ENCODE data around the gene PRKCE. TPM values are rescaled to one million over a fixed set of nuclear protein-coding genes. Genes with fewer than 3 reads are reported as not detected.

Gene PRKCE
- total and polyA plus RNA-seq, 4 donors, result 2.5 to 38.6 (median 5.8) TPM

DNA sequence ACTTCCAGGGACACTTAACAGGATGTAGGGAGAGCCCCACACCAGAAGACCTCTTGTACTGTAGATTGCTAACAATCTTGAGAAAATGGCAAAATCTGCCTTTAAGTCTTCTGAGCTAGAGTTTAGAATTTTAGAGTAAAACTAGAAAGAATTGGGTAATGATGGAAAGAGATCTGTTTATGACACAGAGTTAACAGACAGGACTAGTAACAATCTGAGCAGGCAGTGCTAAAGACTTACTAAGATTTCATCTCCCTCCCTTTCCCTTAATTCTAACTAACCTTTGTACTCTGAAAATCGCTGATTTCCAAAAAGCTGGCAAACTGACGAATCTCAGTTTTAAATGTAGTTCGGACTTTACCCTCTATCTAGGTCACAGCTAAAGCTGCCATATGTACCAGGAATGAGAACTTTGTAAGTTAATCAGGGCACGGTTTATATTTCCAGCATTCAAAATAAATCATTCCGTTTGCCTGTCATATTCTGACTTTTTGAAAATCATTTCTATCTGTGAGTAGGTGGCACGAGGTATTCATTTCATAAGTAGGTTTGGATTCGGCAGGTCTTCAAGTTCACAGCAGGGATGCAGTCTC, 389.2 kb downstream of the PRKCE start (continued):
- TF ChIP-seq, protein P1, sequence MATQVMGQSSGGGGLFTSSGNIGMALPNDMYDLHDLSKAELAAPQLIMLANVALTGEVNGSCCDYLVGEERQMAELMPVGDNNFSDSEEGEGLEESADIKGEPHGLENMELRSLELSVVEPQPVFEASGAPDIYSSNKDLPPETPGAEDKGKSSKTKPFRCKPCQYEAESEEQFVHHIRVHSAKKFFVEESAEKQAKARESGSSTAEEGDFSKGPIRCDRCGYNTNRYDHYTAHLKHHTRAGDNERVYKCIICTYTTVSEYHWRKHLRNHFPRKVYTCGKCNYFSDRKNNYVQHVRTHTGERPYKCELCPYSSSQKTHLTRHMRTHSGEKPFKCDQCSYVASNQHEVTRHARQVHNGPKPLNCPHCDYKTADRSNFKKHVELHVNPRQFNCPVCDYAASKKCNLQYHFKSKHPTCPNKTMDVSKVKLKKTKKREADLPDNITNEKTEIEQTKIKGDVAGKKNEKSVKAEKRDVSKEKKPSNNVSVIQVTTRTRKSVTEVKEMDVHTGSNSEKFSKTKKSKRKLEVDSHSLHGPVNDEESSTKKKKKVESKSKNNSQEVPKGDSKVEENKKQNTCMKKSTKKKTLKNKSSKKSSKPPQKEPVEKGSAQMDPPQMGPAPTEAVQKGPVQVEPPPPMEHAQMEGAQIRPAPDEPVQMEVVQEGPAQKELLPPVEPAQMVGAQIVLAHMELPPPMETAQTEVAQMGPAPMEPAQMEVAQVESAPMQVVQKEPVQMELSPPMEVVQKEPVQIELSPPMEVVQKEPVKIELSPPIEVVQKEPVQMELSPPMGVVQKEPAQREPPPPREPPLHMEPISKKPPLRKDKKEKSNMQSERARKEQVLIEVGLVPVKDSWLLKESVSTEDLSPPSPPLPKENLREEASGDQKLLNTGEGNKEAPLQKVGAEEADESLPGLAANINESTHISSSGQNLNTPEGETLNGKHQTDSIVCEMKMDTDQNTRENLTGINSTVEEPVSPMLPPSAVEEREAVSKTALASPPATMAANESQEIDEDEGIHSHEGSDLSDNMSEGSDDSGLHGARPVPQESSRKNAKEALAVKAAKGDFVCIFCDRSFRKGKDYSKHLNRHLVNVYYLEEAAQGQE (IDR thresholded peaks at IDR 0.05), result peak; percentile 51
- TF ChIP-seq, protein P2, sequence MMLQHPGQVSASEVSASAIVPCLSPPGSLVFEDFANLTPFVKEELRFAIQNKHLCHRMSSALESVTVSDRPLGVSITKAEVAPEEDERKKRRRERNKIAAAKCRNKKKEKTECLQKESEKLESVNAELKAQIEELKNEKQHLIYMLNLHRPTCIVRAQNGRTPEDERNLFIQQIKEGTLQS (IDR thresholded peaks at IDR 0.05), result no peak
- TF ChIP-seq NR2F2 (IDR thresholded peaks at IDR 0.05) (no peak), JUND (IDR thresholded peaks at IDR 0.05) (peak; percentile 17 to 44), HNF4G (IDR thresholded peaks at IDR 0.05) (peak; percentile 75)
- TF ChIP-seq, protein P3, sequence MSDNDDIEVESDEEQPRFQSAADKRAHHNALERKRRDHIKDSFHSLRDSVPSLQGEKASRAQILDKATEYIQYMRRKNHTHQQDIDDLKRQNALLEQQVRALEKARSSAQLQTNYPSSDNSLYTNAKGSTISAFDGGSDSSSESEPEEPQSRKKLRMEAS (IDR thresholded peaks at IDR 0.05), result peak; percentile 47

DNA sequence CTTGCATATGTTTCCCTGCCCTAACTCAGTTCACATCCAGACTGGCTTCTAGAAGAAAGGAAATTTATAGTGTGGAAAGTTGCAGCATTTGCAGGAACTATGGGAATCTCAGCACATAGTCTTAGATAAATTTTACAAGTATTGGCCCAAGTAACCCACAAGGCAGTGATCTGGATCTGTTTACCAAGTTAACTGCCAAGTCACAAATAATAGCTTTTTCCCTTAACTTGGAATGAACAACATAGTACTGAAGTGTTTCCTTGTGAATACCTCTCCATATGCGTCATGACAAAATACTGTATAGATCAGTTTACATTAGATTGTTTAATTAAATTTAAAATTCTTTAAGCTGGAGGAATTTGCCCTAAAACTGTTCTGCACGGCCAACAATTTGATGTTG, 390.0 kb downstream of the PRKCE start:
- H3K27ac ChIP-seq (ENCODE audit: low read depth in 1 of 2, low read length in 2 of 2), result peak overlapping the region; percentile 42 to 58
- WGBS, result 82% methylated on average over 2 of the region's 2 CpGs

More for the DNA sequence above, 390.0 kb downstream of the PRKCE start:
- H3K9ac ChIP-seq (ENCODE audit: low read depth in 1 of 2, low read length in 2 of 2), result peak overlapping the region in 1 of 2 donors; percentile 6
- no peaks in the 10 kb centered on the region for H3K36me3 ChIP-seq (ENCODE audit: control insufficient read depth in 4 of 4, insufficient read depth in 3 of 4, low read depth in 1 of 4, low read length in 3 of 4)
- peaks cover 14 to 65% (median 59%) of the 10 kb centered on the region in 4 donors for H3K4me1 ChIP-seq (ENCODE audit: control insufficient read depth in 4 of 4, insufficient read depth in 4 of 4, low read length in 3 of 4)
- H3K27me3 ChIP-seq (ENCODE audit: control insufficient read depth in 4 of 4, insufficient read depth in 4 of 4, low read length in 3 of 4), result no peaks in the 10 kb centered on the region
- no peak overlapping the region for H3K4me3 ChIP-seq (ENCODE audit: low read depth in 1 of 3, low read length in 3 of 3)
- no peak for TF ChIP-seq SP1 (IDR thresholded peaks at IDR 0.05)
- TF ChIP-seq, protein P4, sequence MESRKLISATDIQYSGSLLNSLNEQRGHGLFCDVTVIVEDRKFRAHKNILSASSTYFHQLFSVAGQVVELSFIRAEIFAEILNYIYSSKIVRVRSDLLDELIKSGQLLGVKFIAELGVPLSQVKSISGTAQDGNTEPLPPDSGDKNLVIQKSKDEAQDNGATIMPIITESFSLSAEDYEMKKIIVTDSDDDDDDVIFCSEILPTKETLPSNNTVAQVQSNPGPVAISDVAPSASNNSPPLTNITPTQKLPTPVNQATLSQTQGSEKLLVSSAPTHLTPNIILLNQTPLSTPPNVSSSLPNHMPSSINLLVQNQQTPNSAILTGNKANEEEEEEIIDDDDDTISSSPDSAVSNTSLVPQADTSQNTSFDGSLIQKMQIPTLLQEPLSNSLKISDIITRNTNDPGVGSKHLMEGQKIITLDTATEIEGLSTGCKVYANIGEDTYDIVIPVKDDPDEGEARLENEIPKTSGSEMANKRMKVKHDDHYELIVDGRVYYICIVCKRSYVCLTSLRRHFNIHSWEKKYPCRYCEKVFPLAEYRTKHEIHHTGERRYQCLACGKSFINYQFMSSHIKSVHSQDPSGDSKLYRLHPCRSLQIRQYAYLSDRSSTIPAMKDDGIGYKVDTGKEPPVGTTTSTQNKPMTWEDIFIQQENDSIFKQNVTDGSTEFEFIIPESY (IDR thresholded peaks at IDR 0.05), result no peak
- TF ChIP-seq HNF4A (conservative IDR thresholded peaks at IDR 0.05), result no peak
- TF ChIP-seq GABPA (IDR thresholded peaks at IDR 0.05 in 1 of 2, conservative IDR thresholded peaks at IDR 0.05 in 1 of 2), result no peak
- TF ChIP-seq JUND (IDR thresholded peaks at IDR 0.05), result no peak
- no peak for TF ChIP-seq TAF1 (conservative IDR thresholded peaks at IDR 0.05)
- TF ChIP-seq, protein P3 (IDR thresholded peaks at IDR 0.05), result no peak
- TF ChIP-seq YY1 (IDR thresholded peaks at IDR 0.05), result no peak
- no peak for TF ChIP-seq EGR1 (IDR thresholded peaks at IDR 0.05; ENCODE audit: low read depth in 2 of 2)
- no peak for TF ChIP-seq RAD21 (IDR thresholded peaks at IDR 0.05)
- TF ChIP-seq FOXA1 (IDR thresholded peaks at IDR 0.05), result no peak
- no peak for TF ChIP-seq FOXA2 (IDR thresholded peaks at IDR 0.05)
- TF ChIP-seq, protein P2 (IDR thresholded peaks at IDR 0.05), result no peak
- no peak for TF ChIP-seq RXRA (IDR thresholded peaks at IDR 0.05)
- TF ChIP-seq HNF4G (IDR thresholded peaks at IDR 0.05), result no peak
- no peak for DNase-seq (ENCODE audit: low spot score)
- H3K9me3 ChIP-seq (ENCODE audit: control insufficient read depth in 4 of 4, low read length in 3 of 4), result no peaks in the 10 kb centered on the region

All from liver (tissue), 9 donors.